ENCODE data around the gene GLB1L2. TPM values are rescaled to one million over a fixed set of nuclear protein-coding genes. Genes with fewer than 3 reads are reported as not detected.

GLB1L2 gene
- total and polyA plus RNA-seq, 2 of the 13 experiments (the other 11 are each of a cell fraction or from before 2014, with no cell fraction given) = 0.59 to 0.69 TPM

DNA sequence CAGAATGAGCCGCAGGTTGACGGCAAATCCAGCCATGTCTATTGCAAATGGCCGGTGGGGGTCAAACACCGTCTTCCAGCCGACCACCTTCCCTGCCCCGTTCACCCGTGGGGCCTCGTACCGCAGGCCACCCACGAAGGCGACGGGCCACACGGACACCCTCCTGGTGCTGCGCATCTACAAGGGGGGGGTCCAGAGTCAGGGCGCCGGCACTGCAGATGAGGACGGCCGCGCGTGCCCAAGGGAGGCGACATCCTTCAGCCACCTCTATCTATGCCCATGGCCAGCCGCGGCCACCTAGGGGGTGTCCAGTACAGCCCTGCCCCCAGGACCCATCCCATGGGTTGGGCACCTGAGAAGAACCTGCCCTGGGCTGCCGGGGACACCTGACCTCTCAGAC is 51.0 kb downstream of the GLB1L2 start (continued):
- TF ChIP-seq ZNF646 (CRISPR knock-in tag; IDR thresholded peaks at IDR 0.05) (no peak), ZNF34 (CRISPR knock-in tag; IDR thresholded peaks at IDR 0.05; ENCODE audit: borderline replicate concordance) (no peak), RNF2 (conservative IDR thresholded peaks at IDR 0.05; ENCODE audit: low read depth) (no peak), ZNF564 (CRISPR knock-in tag; IDR thresholded peaks at IDR 0.05) (no peak), ZNF460 (CRISPR knock-in tag; IDR thresholded peaks at IDR 0.05; ENCODE audit: borderline replicate concordance) (no peak), SIN3A (IDR thresholded peaks at IDR 0.05; ENCODE audit: borderline replicate concordance, low read depth, low read length) (no peak)
- TF ChIP-seq, protein P1, sequence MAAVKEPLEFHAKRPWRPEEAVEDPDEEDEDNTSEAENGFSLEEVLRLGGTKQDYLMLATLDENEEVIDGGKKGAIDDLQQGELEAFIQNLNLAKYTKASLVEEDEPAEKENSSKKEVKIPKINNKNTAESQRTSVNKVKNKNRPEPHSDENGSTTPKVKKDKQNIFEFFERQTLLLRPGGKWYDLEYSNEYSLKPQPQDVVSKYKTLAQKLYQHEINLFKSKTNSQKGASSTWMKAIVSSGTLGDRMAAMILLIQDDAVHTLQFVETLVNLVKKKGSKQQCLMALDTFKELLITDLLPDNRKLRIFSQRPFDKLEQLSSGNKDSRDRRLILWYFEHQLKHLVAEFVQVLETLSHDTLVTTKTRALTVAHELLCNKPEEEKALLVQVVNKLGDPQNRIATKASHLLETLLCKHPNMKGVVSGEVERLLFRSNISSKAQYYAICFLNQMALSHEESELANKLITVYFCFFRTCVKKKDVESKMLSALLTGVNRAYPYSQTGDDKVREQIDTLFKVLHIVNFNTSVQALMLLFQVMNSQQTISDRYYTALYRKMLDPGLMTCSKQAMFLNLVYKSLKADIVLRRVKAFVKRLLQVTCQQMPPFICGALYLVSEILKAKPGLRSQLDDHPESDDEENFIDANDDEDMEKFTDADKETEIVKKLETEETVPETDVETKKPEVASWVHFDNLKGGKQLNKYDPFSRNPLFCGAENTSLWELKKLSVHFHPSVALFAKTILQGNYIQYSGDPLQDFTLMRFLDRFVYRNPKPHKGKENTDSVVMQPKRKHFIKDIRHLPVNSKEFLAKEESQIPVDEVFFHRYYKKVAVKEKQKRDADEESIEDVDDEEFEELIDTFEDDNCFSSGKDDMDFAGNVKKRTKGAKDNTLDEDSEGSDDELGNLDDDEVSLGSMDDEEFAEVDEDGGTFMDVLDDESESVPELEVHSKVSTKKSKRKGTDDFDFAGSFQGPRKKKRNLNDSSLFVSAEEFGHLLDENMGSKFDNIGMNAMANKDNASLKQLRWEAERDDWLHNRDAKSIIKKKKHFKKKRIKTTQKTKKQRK (IDR thresholded peaks at IDR 0.05; ENCODE audit: low read length) = no peak
